Stimulated activated CD4-positive, alpha-beta T cell treated with anti-CD3 and anti-CD28 coated beads, Interleukin-1b, Interleukin-23, amount 100 ng/mL, for 48 hours (primary cell): ENCODE measurements around the gene GPR156.
"Not testable (repeated sequence)": the region's sequence is repeated elsewhere in the genome, so short reads cannot be mapped to it uniquely, and the experiment has no call there.

Source experiments
- DNase-seq: peaks from one replicate; pipeline ENCODE4 v3.0.0-alpha.2; 2020

GPR156 gene

DNA sequence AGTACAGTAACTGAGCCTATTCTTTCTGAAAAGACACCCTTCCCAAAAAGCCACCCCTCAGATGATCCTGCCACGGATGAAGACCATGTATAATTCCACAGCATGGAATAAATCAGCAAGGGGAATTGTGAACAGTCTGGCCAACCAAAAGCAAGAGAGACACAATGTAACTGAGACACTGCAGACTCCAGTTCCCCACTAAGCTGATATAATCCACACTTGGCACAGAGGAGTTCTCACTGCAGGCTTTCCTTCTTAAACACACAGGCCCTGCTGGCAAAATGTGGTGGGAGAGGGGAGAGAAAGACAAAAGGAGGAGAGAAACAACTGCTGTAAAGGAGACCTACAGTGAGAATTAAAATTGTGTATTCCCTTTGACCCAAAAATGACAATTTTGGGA lies 12.7 kb downstream of the GPR156 start:
- no peak for DNase-seq

- DNase-seq, result no peak
Measured at GRCh38 chr3:120265989-120266388, 19.0 kb downstream of the GPR156 start.

- DNase-seq, result no peak
Measured at GRCh38 chr3:120264963-120265362, 20.1 kb downstream of the GPR156 start.

- DNase-seq, result no peak
Measured at GRCh38 chr3:120263792-120264191, 21.2 kb downstream of the GPR156 start.

DNA sequence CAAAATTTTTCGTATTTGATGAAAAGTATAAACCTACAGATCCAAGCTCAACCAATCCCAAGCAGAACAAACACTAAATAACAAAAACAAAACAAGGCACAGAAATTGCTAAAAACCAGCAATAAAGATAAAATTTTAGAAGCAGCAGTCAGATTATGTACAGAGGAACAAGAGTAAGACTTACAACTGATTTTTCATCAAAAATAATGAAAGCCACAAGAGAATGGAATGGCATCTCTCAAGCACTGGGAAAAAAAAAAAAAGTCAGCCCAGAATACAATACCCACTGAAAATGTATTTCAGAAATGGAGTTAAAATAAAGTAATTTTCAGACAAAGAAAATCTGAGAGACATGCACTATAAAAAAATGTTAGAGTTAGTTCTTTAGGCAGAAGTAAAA lies 27.0 kb downstream of the GPR156 start:
- DNase-seq, result no peak

DNA sequence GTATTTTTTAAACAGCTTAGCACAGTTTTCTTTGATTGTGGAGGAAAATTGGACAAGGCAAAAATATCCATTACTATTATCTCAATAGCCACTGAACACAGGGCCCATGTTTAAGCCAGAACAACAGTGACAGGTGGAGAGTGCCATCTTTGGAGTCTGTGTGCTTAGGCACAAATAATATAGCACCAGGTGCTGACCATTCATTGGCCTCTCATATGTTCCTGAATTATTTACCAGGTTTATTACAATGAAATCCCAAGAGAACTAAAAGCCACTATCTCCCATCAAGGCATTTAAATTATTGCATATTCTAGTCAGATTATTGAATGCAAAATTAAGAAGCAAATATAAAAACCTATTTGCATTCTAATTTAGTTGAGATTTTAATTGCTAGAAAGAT lies 39.6 kb downstream of the GPR156 start:
- DNase-seq, result no peak

DNA sequence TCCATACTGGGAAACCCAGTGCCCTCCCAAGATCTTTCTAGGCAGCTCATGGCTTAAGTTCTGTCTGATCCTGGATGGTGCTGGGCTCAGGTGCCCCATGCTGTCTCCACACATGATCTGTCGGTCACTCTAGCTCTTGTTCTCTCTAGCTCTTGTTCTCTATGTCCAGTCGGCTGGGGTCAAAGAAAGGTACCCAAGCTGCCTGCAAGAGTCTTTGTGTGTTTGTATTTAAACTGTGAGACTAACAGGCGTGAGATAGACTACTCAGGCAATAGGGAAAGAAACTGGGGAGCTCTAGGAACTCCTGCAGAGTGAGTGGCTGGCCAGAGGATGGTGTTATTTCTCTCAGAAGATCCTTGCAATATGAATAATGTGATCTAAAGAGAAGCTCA lies 40.2 kb downstream of the GPR156 start:
- DNase-seq, result no peak

- DNase-seq, result no peak
Measured at GRCh38 chr3:120239644-120240043, 45.4 kb downstream of the GPR156 start.

GRCh38 chr3:120227710-120228347 lies 57.2 kb downstream of the GPR156 start:
- DNase-seq, result no peak

GRCh38 chr3:120224237-120224636 lies 60.8 kb downstream of the GPR156 start:
- no peak for DNase-seq

GRCh38 chr3:120218981-120219380 lies 66.0 kb downstream of the GPR156 start:
- no peak for DNase-seq

- not testable (repeated sequence) for DNase-seq
Measured at GRCh38 chr3:120216633-120217032, 68.4 kb downstream of the GPR156 start.

- DNase-seq, result no peak
Measured at GRCh38 chr3:120214176-120214575, 70.8 kb downstream of the GPR156 start.

DNA sequence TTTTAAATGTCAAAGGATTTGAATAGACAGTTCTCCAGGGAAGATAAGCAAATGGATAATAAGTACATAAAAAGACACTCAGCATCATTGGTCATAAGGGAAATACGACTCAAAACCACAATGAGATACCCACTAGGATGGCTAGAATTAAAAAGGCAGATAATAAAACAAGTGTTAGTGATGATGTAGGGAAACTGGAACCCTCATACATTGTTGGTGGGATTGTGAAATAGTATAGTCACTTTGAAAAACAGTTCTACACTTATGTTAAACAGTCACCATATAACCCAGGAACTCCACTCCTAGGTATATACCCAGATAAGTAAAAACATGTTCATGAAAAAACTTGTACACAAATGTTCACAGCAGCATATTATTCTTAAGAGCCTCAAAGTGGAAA lies 72.5 kb downstream of the GPR156 start:
- no peak for DNase-seq

GRCh38 chr3:120209425-120209824 lies 75.6 kb downstream of the GPR156 start:
- DNase-seq, result no peak

DNA sequence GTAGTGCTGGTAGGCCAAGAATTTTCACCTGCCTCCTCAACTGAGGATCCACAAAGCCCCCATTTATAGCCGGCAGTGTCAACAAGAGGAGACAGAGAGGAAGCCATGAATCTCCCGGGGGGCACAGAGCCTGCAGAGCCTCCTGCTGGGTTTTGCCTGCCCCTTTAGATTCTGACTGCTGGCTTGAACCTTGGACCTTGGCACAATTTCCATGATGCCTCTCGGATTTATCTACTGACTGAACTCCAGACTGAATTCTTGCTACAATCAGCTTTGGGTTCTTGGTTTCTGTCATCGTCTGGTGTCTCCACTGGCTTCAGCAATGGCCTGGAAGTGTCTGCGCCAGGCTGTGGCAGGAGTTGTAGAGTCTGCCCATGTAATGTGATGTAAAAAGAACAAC lies 80.7 kb downstream of the GPR156 start:
- no peak for DNase-seq

GRCh38 chr3:120203621-120204020 lies 81.4 kb downstream of the GPR156 start:
- DNase-seq, result no peak

- no peak for DNase-seq
Measured at GRCh38 chr3:120203016-120203415, 82.0 kb downstream of the GPR156 start.

DNA sequence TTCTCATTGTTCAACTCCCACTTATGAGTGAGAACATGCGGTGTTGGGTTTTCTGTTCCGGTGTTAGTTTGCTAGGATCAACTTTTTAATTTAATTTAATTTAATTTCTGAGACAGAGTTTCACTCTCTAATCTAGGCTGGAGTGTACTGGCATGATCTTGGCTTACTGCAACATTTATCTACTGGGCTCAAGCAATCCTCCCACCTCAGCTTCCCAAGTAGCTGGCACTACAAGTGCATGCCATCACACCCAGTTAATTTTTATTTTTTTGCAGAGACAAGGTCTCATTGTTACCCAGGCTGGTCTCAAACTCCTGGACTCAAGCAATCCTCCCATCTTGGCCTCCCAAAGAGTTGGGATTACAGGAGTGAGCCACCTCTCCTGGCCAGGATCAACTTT lies 82.7 kb downstream of the GPR156 start:
- DNase-seq, result no peak

DNA sequence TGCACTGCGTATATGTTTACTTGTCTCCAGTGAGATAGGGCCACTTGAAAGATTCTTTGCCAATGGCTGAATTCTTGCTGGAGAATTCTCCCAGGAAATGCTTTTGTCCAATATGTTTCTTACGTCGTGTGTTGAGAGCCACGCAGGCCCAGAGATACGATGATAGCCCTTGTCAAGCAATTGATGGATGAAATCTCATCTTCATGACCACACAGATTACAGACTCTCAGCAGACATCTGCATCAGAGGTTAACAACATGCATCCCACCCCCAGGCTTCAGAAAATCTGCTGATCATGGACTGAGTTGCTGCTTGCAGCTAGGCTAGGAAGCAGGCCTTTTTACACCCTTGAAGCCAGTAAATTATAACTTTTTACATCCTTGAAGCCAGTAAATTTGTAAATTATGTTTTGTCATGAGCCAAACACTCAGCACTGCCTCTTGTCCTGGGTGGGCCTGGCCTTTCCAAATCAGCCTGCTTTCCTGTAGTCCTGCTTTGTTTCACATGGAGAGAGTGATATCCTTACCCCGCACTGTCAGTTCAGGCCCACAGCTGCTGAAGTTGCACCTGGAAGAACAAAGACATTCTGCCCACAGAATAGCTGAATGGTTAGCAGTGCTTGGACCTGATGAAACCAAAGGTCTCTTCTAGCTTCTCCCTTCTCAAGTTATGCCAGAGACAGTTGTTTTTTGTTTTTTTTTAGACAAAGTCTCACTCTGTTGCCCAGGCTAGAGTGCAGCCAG lies 84.4 kb downstream of the GPR156 start:
- no peak for DNase-seq

DNA sequence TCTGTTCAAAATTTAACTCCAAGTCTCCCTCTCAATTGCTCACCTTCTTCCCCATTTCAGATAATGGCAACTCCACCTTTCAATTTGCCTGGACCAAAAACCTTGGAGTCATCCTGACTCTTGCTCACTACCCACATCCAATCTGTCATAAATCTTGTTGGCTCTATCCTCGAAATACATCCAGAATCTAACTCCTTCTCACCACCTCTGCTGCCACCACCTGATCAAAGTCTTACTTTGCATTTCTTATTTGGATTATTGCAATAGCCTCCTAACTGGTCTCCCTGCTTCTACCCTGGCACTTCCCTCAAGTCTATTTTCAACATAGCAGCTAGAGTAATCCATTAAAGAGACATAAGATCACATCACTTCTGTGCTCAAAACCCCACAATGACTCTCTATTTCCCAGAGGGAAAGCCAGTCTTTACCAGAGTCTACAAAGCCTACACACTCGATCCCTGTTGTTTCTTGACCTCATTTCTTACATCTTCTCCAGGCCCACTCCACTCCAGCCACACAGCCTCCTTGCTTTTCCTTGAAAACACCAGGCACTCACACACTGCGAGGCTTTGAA lies 86.6 kb downstream of the GPR156 start:
- DNase-seq, result no peak

- DNase-seq, result no peak
Measured at GRCh38 chr3:120196812-120197211, 88.2 kb downstream of the GPR156 start.

- no peak for DNase-seq
Measured at GRCh38 chr3:120196333-120196732, 88.7 kb downstream of the GPR156 start.

GRCh38 chr3:120193554-120193953 lies 91.5 kb downstream of the GPR156 start:
- DNase-seq, result no peak

- no peak for DNase-seq
Measured at GRCh38 chr3:120192579-120192978, 92.4 kb downstream of the GPR156 start.
